ENCODE results near the gene TMEM171.

The TMEM171 gene

GRCh38 chr5:73132759-73133158, 12.4 kb downstream of the TMEM171 start:
- Histone ChIP-seq H3K4me1 (ENCODE audit: control insufficient read depth in 2 of 2, insufficient read depth in 2 of 2, low read length in 2 of 2) (peaks cover 10 to 47% of the 10 kb centered on the region in 2 donors), H3K27ac (ENCODE audit: low read depth in 2 of 2, low read length in 2 of 2) (peak overlapping the region; percentile 38 to 63), H3K9ac (ENCODE audit: low read depth in 1 of 2, low read length in 2 of 2) (no peak overlapping the region), H3K9me3 (ENCODE audit: control insufficient read depth in 2 of 2, low read length in 2 of 2) (no peaks in the 10 kb centered on the region), H3K36me3 (ENCODE audit: control insufficient read depth in 2 of 2, insufficient read depth in 2 of 2, low read length in 2 of 2) (peaks cover 17 to 18% of the 10 kb centered on the region in 2 donors), H3K4me3 (ENCODE audit: low read length in 2 of 2) (no peak overlapping the region), H3K27me3 (ENCODE audit: control insufficient read depth in 2 of 2, insufficient read depth in 2 of 2, low read length in 2 of 2) (no peaks in the 10 kb centered on the region)

GRCh38 chr5:73135021-73135420, 14.6 kb downstream of the TMEM171 start:
- Histone ChIP-seq H3K9me3 (ENCODE audit: control insufficient read depth in 2 of 2, low read length in 2 of 2) (no peaks in the 10 kb centered on the region), H3K27ac (ENCODE audit: low read depth in 2 of 2, low read length in 2 of 2) (no peak overlapping the region), H3K27me3 (ENCODE audit: control insufficient read depth in 2 of 2, insufficient read depth in 2 of 2, low read length in 2 of 2) (peaks cover 0 to 3% of the 10 kb centered on the region in 2 donors), H3K4me3 (ENCODE audit: low read length in 2 of 2) (no peak overlapping the region), H3K4me1 (ENCODE audit: control insufficient read depth in 2 of 2, insufficient read depth in 2 of 2, low read length in 2 of 2) (peaks cover 10 to 35% of the 10 kb centered on the region in 2 donors), H3K9ac (ENCODE audit: low read depth in 1 of 2, low read length in 2 of 2) (no peak overlapping the region), H3K36me3 (ENCODE audit: control insufficient read depth in 2 of 2, insufficient read depth in 2 of 2, low read length in 2 of 2) (peaks cover 6 to 9% of the 10 kb centered on the region in 2 donors)

GRCh38 chr5:73135429-73136054, 15.2 kb downstream of the TMEM171 start:
- Histone ChIP-seq H3K27ac (ENCODE audit: low read depth in 2 of 2, low read length in 2 of 2) (no peak overlapping the region), H3K9me3 (ENCODE audit: control insufficient read depth in 2 of 2, low read length in 2 of 2) (no peaks in the 10 kb centered on the region), H3K9ac (ENCODE audit: low read depth in 1 of 2, low read length in 2 of 2) (no peak overlapping the region), H3K27me3 (ENCODE audit: control insufficient read depth in 2 of 2, insufficient read depth in 2 of 2, low read length in 2 of 2) (peaks cover 0 to 3% of the 10 kb centered on the region in 2 donors), H3K4me1 (ENCODE audit: control insufficient read depth in 2 of 2, insufficient read depth in 2 of 2, low read length in 2 of 2) (peaks cover 10 to 31% of the 10 kb centered on the region in 2 donors), H3K4me3 (ENCODE audit: low read length in 2 of 2) (no peak overlapping the region), H3K36me3 (ENCODE audit: control insufficient read depth in 2 of 2, insufficient read depth in 2 of 2, low read length in 2 of 2) (peaks cover 6 to 7% of the 10 kb centered on the region in 2 donors)

GRCh38 chr5:73136055-73136562, 15.7 kb downstream of the TMEM171 start:
- peaks cover 4 to 6% of the 10 kb centered on the region in 2 donors for H3K36me3 ChIP-seq (ENCODE audit: control insufficient read depth in 2 of 2, insufficient read depth in 2 of 2, low read length in 2 of 2)
- H3K27ac ChIP-seq (ENCODE audit: low read depth in 2 of 2, low read length in 2 of 2): no peak overlapping the region
- peaks cover 0 to 3% of the 10 kb centered on the region in 2 donors for H3K27me3 ChIP-seq (ENCODE audit: control insufficient read depth in 2 of 2, insufficient read depth in 2 of 2, low read length in 2 of 2)
- peaks cover 10 to 28% of the 10 kb centered on the region in 2 donors for H3K4me1 ChIP-seq (ENCODE audit: control insufficient read depth in 2 of 2, insufficient read depth in 2 of 2, low read length in 2 of 2)
- H3K9ac ChIP-seq (ENCODE audit: low read depth in 1 of 2, low read length in 2 of 2): peak overlapping the region in 1 of 2 donors; percentile 2
- H3K4me3 ChIP-seq (ENCODE audit: low read length in 2 of 2): no peak overlapping the region
- H3K9me3 ChIP-seq (ENCODE audit: control insufficient read depth in 2 of 2, low read length in 2 of 2): no peaks in the 10 kb centered on the region

- Histone ChIP-seq H3K4me1 (ENCODE audit: control insufficient read depth in 2 of 2, insufficient read depth in 2 of 2, low read length in 2 of 2) (peaks cover 7 to 13% of the 10 kb centered on the region in 2 donors), H3K27ac (ENCODE audit: low read depth in 2 of 2, low read length in 2 of 2) (no peak overlapping the region), H3K4me3 (ENCODE audit: low read length in 2 of 2) (no peak overlapping the region), H3K36me3 (ENCODE audit: control insufficient read depth in 2 of 2, insufficient read depth in 2 of 2, low read length in 2 of 2) (no peaks in the 10 kb centered on the region), H3K9ac (ENCODE audit: low read depth in 1 of 2, low read length in 2 of 2) (no peak overlapping the region), H3K9me3 (ENCODE audit: control insufficient read depth in 2 of 2, low read length in 2 of 2) (no peaks in the 10 kb centered on the region), H3K27me3 (ENCODE audit: control insufficient read depth in 2 of 2, insufficient read depth in 2 of 2, low read length in 2 of 2) (peaks cover 0 to 3% of the 10 kb centered on the region in 2 donors)
Observed at GRCh38 chr5:73137563-73138530, 17.5 kb downstream of the TMEM171 start.

GRCh38 chr5:73139485-73139884, 19.1 kb downstream of the TMEM171 start:
- Histone ChIP-seq H3K4me1 (ENCODE audit: control insufficient read depth in 2 of 2, insufficient read depth in 2 of 2, low read length in 2 of 2) (peaks cover 0 to 7% of the 10 kb centered on the region in 2 donors), H3K9me3 (ENCODE audit: control insufficient read depth in 2 of 2, low read length in 2 of 2) (no peaks in the 10 kb centered on the region), H3K9ac (ENCODE audit: low read depth in 1 of 2, low read length in 2 of 2) (no peak overlapping the region), H3K4me3 (ENCODE audit: low read length in 2 of 2) (no peak overlapping the region), H3K27me3 (ENCODE audit: control insufficient read depth in 2 of 2, insufficient read depth in 2 of 2, low read length in 2 of 2) (peaks cover 0 to 5% of the 10 kb centered on the region in 2 donors), H3K27ac (ENCODE audit: low read depth in 2 of 2, low read length in 2 of 2) (no peak overlapping the region), H3K36me3 (ENCODE audit: control insufficient read depth in 2 of 2, insufficient read depth in 2 of 2, low read length in 2 of 2) (no peaks in the 10 kb centered on the region)

- Histone ChIP-seq H3K36me3 (ENCODE audit: control insufficient read depth in 2 of 2, insufficient read depth in 2 of 2, low read length in 2 of 2) (no peaks in the 10 kb centered on the region), H3K4me1 (ENCODE audit: control insufficient read depth in 2 of 2, insufficient read depth in 2 of 2, low read length in 2 of 2) (peaks cover 0 to 4% of the 10 kb centered on the region in 2 donors), H3K4me3 (ENCODE audit: low read length in 2 of 2) (no peak overlapping the region), H3K9me3 (ENCODE audit: control insufficient read depth in 2 of 2, low read length in 2 of 2) (no peaks in the 10 kb centered on the region), H3K27me3 (ENCODE audit: control insufficient read depth in 2 of 2, insufficient read depth in 2 of 2, low read length in 2 of 2) (peaks cover 0 to 5% of the 10 kb centered on the region in 2 donors), H3K9ac (ENCODE audit: low read depth in 1 of 2, low read length in 2 of 2) (no peak overlapping the region), H3K27ac (ENCODE audit: low read depth in 2 of 2, low read length in 2 of 2) (no peak overlapping the region)
Observed at GRCh38 chr5:73140801-73141200, 20.4 kb downstream of the TMEM171 start.

GRCh38 chr5:73142035-73142434, 21.7 kb downstream of the TMEM171 start:
- H3K4me1 ChIP-seq (ENCODE audit: control insufficient read depth in 2 of 2, insufficient read depth in 2 of 2, low read length in 2 of 2): peaks cover 0 to 4% of the 10 kb centered on the region in 2 donors
- no peak overlapping the region for H3K9ac ChIP-seq (ENCODE audit: low read depth in 1 of 2, low read length in 2 of 2)
- H3K4me3 ChIP-seq (ENCODE audit: low read length in 2 of 2): no peak overlapping the region
- H3K36me3 ChIP-seq (ENCODE audit: control insufficient read depth in 2 of 2, insufficient read depth in 2 of 2, low read length in 2 of 2): no peaks in the 10 kb centered on the region
- H3K27me3 ChIP-seq (ENCODE audit: control insufficient read depth in 2 of 2, insufficient read depth in 2 of 2, low read length in 2 of 2): peaks cover 0 to 5% of the 10 kb centered on the region in 2 donors
- no peak overlapping the region for H3K27ac ChIP-seq (ENCODE audit: low read depth in 2 of 2, low read length in 2 of 2)
- H3K9me3 ChIP-seq (ENCODE audit: control insufficient read depth in 2 of 2, low read length in 2 of 2): no peaks in the 10 kb centered on the region

- Histone ChIP-seq H3K27ac (ENCODE audit: low read depth in 2 of 2, low read length in 2 of 2) (no peak overlapping the region), H3K9me3 (ENCODE audit: control insufficient read depth in 2 of 2, low read length in 2 of 2) (no peaks in the 10 kb centered on the region), H3K9ac (ENCODE audit: low read depth in 1 of 2, low read length in 2 of 2) (no peak overlapping the region), H3K4me3 (ENCODE audit: low read length in 2 of 2) (no peak overlapping the region), H3K27me3 (ENCODE audit: control insufficient read depth in 2 of 2, insufficient read depth in 2 of 2, low read length in 2 of 2) (peaks cover 0 to 5% of the 10 kb centered on the region in 2 donors), H3K36me3 (ENCODE audit: control insufficient read depth in 2 of 2, insufficient read depth in 2 of 2, low read length in 2 of 2) (no peaks in the 10 kb centered on the region), H3K4me1 (ENCODE audit: control insufficient read depth in 2 of 2, insufficient read depth in 2 of 2, low read length in 2 of 2) (no peaks in the 10 kb centered on the region)
Observed at GRCh38 chr5:73143716-73144115, 23.3 kb downstream of the TMEM171 start.

- no peak overlapping the region for H3K9ac ChIP-seq (ENCODE audit: low read depth in 1 of 2, low read length in 2 of 2)
- no peak overlapping the region for H3K4me3 ChIP-seq (ENCODE audit: low read length in 2 of 2)
- no peaks in the 10 kb centered on the region for H3K9me3 ChIP-seq (ENCODE audit: control insufficient read depth in 2 of 2, low read length in 2 of 2)
- H3K4me1 ChIP-seq (ENCODE audit: control insufficient read depth in 2 of 2, insufficient read depth in 2 of 2, low read length in 2 of 2): peaks cover 12 to 19% of the 10 kb centered on the region in 2 donors
- H3K27me3 ChIP-seq (ENCODE audit: control insufficient read depth in 2 of 2, insufficient read depth in 2 of 2, low read length in 2 of 2): no peaks in the 10 kb centered on the region
- H3K27ac ChIP-seq (ENCODE audit: low read depth in 2 of 2, low read length in 2 of 2): no peak overlapping the region
- no peaks in the 10 kb centered on the region for H3K36me3 ChIP-seq (ENCODE audit: control insufficient read depth in 2 of 2, insufficient read depth in 2 of 2, low read length in 2 of 2)
Observed at GRCh38 chr5:73149540-73149939, 29.2 kb downstream of the TMEM171 start.
